H1 (cell line): ENCODE data around the gene GRIP1. TPM values are rescaled to one million over a fixed set of nuclear protein-coding genes. Genes with fewer than 3 reads are reported as not detected.

Source experiments
- CTCF ChIA-PET: fragments of 300-600 bp; sonication (Branson Sonifier 250); formaldehyde crosslinking; loops from one replicate; lab custom pipeline; 2021; ENCODE audit not compliant: partially characterized antibody; lab: Charles Lee
- POLR2A ChIA-PET: fragments of 300-600 bp; sonication (Branson Sonifier 250); formaldehyde crosslinking; loops from one replicate; lab custom pipeline; 2021; ENCODE audit warnings: inconsistent platforms; ENCODE audit not compliant: partially characterized antibody; lab: Charles Lee
- DNase-seq, 2 experiments: peaks; one replicate each; pipeline versions ENCODE4 v3.0.0 to v3.0.0-alpha.2; 2010 to 2022; ENCODE audit warnings: low spot score in 2 of 2, low read depth in 1 of 2, mixed read lengths in 1 of 2
- FAIRE-seq: peaks from 2 replicates; lab custom pipeline; 2011; peaks lifted over from hg19 to GRCh38; lab: Jason Lieb, UNC
- H2AFZ ChIP-seq: 2 replicates; pipeline ENCODE4 v1.8.1; 2012; ENCODE audit warnings: low read length, inconsistent platforms
- H2AK5ac ChIP-seq: 2 replicates; pipeline ENCODE4 v1.6.1; 2013; ENCODE audit warnings: low read depth, low read length
- H2BK120ac ChIP-seq: replicated peaks from 2 replicates; pipeline ENCODE3; 2013; ENCODE audit warnings: low read depth, low read length, inconsistent platforms
- H2BK12ac ChIP-seq: 2 replicates; pipeline ENCODE4 v1.6.1; 2013; ENCODE audit warnings: low read depth, low read length
- H2BK15ac ChIP-seq: 2 replicates; pipeline ENCODE4 v1.6.1; 2013; ENCODE audit warnings: low read length
- H2BK20ac ChIP-seq: 2 replicates; pipeline ENCODE4 v1.6.1; 2013; ENCODE audit warnings: low read length
- H2BK5ac ChIP-seq: 2 replicates; pipeline ENCODE4 v1.6.1; 2013; ENCODE audit warnings: low read depth, low read length
- H3K14ac ChIP-seq: 2 replicates; pipeline ENCODE4 v1.6.1; 2013; ENCODE audit warnings: inconsistent platforms; ENCODE audit not compliant: insufficient read length
- H3K18ac ChIP-seq: 2 replicates; pipeline ENCODE4 v1.6.1; 2013; ENCODE audit warnings: low read length; ENCODE audit errors: extremely low read depth
- H3K23ac ChIP-seq: 2 replicates; pipeline ENCODE4 v1.6.1; 2013; ENCODE audit warnings: inconsistent platforms; ENCODE audit not compliant: insufficient read length
- H3K23me2 ChIP-seq: 2 replicates; pipeline ENCODE4 v1.6.1; 2013; ENCODE audit warnings: low read depth, low read length
- H3K27ac ChIP-seq: 2 replicates; pipeline ENCODE4 v1.6.1; 2011; ENCODE audit warnings: low read depth, low read length, inconsistent platforms
- H3K27me3 ChIP-seq, 4 experiments: replicated peaks in 1 of 4; 1 replicate in 1 of 4; 2 replicates in 3 of 4; pipeline versions ENCODE4 v1.6.1 to v1.8.1; 2011 to 2013; ENCODE audit warnings: low read length in 3 of 4, mild to moderate bottlenecking in 3 of 4, inconsistent platforms in 2 of 4, mixed read lengths in 2 of 4, moderate library complexity in 1 of 4; ENCODE audit not compliant: control insufficient read depth in 3 of 4, insufficient read depth in 3 of 4; ENCODE audit errors: extremely low read depth in 1 of 4
- H3K36me3 ChIP-seq, 4 experiments: 2 replicates each; pipeline versions ENCODE4 v1.6.1 to v1.8.1; 2011 to 2013; ENCODE audit warnings: mild to moderate bottlenecking in 4 of 4, low read length in 3 of 4, moderate library complexity in 2 of 4, control low read depth in 1 of 4, inconsistent platforms in 1 of 4; ENCODE audit not compliant: insufficient read depth in 4 of 4, control insufficient read depth in 2 of 4
- H3K4ac ChIP-seq: replicated peaks from 2 replicates; pipeline ENCODE3; 2013; ENCODE audit warnings: low read length, low read depth, mixed read lengths, inconsistent platforms; ENCODE audit not compliant: insufficient read length
- H3K4me1 ChIP-seq, 4 experiments: replicated peaks in 1 of 4; 1 replicate in 1 of 4; 2 replicates in 3 of 4; pipeline versions ENCODE4 v1.6.1 to v1.8.1; 2011 to 2013; ENCODE audit warnings: low read length in 3 of 4, inconsistent platforms in 2 of 4, mixed read lengths in 1 of 4; ENCODE audit not compliant: insufficient read depth in 4 of 4, control insufficient read depth in 3 of 4
- H3K4me2 ChIP-seq, 2 experiments: 2 replicates each; pipeline versions ENCODE4 v1.6.1 to v1.8.1; 2011 to 2013; ENCODE audit warnings: low read depth in 2 of 2, low read length in 2 of 2, control low read depth in 1 of 2, inconsistent platforms in 1 of 2, mild to moderate bottlenecking in 1 of 2; ENCODE audit not compliant: insufficient read depth in 1 of 2
- H3K4me3 ChIP-seq, 4 experiments: fragments of 200-600, 300-600 bp in 1 of 4; sonication (generic), shearing (Covaris generic), sonication (Bioruptor Twin) in 1 of 4; 2 replicates each; pipeline versions ENCODE4 v1.5.1 to v1.8.1; 2011 to 2016; ENCODE audit warnings: low read length in 4 of 4, low read depth in 3 of 4, control low read depth in 2 of 4, inconsistent platforms in 2 of 4, mild to moderate bottlenecking in 2 of 4, mixed read lengths in 1 of 4, moderate library complexity in 1 of 4; ENCODE audit not compliant: insufficient read depth in 2 of 4; ENCODE audit errors: extremely low read depth in 1 of 4
- H3K56ac ChIP-seq: replicated peaks from 2 replicates; pipeline ENCODE3; 2013; ENCODE audit warnings: low read depth, mild to moderate bottlenecking, mixed read lengths, low read length, inconsistent platforms; ENCODE audit not compliant: insufficient read length
- H3K79me1 ChIP-seq: 2 replicates; pipeline ENCODE4 v1.6.1; 2013; ENCODE audit warnings: low read depth, low read length, control low read depth
- H3K79me2 ChIP-seq, 2 experiments: 2 replicates each; pipeline versions ENCODE4 v1.6.1 to v1.8.1; 2012 to 2013; ENCODE audit warnings: low read length in 2 of 2, mild to moderate bottlenecking in 2 of 2, inconsistent platforms in 1 of 2; ENCODE audit not compliant: insufficient read depth in 2 of 2, control insufficient read depth in 1 of 2
- H3K9ac ChIP-seq, 4 experiments: replicated peaks in 1 of 4; 1 replicate in 1 of 4; 2 replicates in 3 of 4; pipeline versions ENCODE4 v1.6.1 to v1.8.1; 2011 to 2013; ENCODE audit warnings: low read depth in 3 of 4, low read length in 3 of 4, control low read depth in 2 of 4, mild to moderate bottlenecking in 2 of 4, moderate library complexity in 2 of 4, inconsistent platforms in 1 of 4; ENCODE audit errors: extremely low read depth in 1 of 4
- H3K9me3 ChIP-seq, 2 experiments: 2 replicates each; pipeline versions ENCODE4 v1.6.1 to v1.8.1; 2012 to 2013; ENCODE audit warnings: mild to moderate bottlenecking in 2 of 2, moderate library complexity in 2 of 2, control low read depth in 1 of 2, inconsistent platforms in 1 of 2, low read depth in 1 of 2, low read length in 1 of 2, mixed read lengths in 1 of 2; ENCODE audit not compliant: insufficient read depth in 2 of 2
- H4K20me1 ChIP-seq, 2 experiments: replicated peaks in 1 of 2; 2 replicates each; pipeline versions ENCODE3 to v1.8.1; 2011 to 2013; ENCODE audit warnings: inconsistent platforms in 2 of 2, low read length in 2 of 2, mild to moderate bottlenecking in 1 of 2; ENCODE audit not compliant: insufficient read depth in 2 of 2, control insufficient read depth in 1 of 2
- H4K5ac ChIP-seq: 2 replicates; pipeline ENCODE4 v1.6.1; 2013; ENCODE audit warnings: low read length, low read depth, mixed read lengths, inconsistent platforms; ENCODE audit not compliant: insufficient read length
- H4K8ac ChIP-seq: 2 replicates; pipeline ENCODE4 v1.8.0; 2013; ENCODE audit warnings: mild to moderate bottlenecking, moderate library complexity, low read length, inconsistent platforms; ENCODE audit not compliant: insufficient read depth; ENCODE audit errors: extremely low read depth
- H4K91ac ChIP-seq: replicated peaks from 2 replicates; pipeline ENCODE3; 2013; ENCODE audit warnings: low read length, mixed read lengths, inconsistent platforms; ENCODE audit not compliant: insufficient read length
- BACH1 ChIP-seq: IDR thresholded peaks from 2 replicates; pipeline ENCODE4 v1.6.1; 2012; ENCODE audit warnings: low read length, improper control_type of control experiment
- EZH2 ChIP-seq: fragments of 200-600 bp; sonication (generic); IDR thresholded peaks from 2 replicates; pipeline ENCODE4 v1.7.1; 2012; ENCODE audit warnings: low read depth, mild to moderate bottlenecking, moderate library complexity, low read length, inconsistent platforms; ENCODE audit not compliant: severe bottlenecking
- KDM1A ChIP-seq: fragments of 200-600, 300-600 bp; sonication (generic); IDR thresholded peaks from 2 replicates; pipeline ENCODE4 v1.7.1; 2016; ENCODE audit warnings: mild to moderate bottlenecking, low read length, borderline replicate concordance
- MAFK ChIP-seq: IDR thresholded peaks from 2 replicates; pipeline ENCODE4 v1.6.1; 2012; ENCODE audit warnings: low read depth, mild to moderate bottlenecking, improper control_type of control experiment, low read length
- RNF2 ChIP-seq: fragments of 200-900, 300-1000 bp; sonication (generic); IDR thresholded peaks from 2 replicates; pipeline ENCODE4 v1.7.1; 2016; ENCODE audit warnings: borderline replicate concordance, low read depth, mild to moderate bottlenecking, antibody characterized with exemption, low read length; ENCODE audit not compliant: poor library complexity, severe bottlenecking; ENCODE audit errors: missing control alignments
- SIRT6 ChIP-seq: IDR thresholded peaks from one replicate; pipeline ENCODE4 v1.7.1; 2012; ENCODE audit warnings: low read length, inconsistent platforms
- WGBS, 2 experiments: shearing (Covaris generic) in 1 of 2; methylation state at CpG; one replicate each; pipeline versions ENCODE4 v1.1.6 to v1.1.7; 2013 to 2015; ENCODE audit warnings: low lambda C conversion rate in 2 of 2, mixed read lengths in 2 of 2, inconsistent platforms in 1 of 2, low coverage in 1 of 2, missing lambda C conversion rate in 1 of 2; ENCODE audit not compliant: insufficient replicate concordance in 2 of 2, insufficient coverage in 1 of 2, insufficient read length in 1 of 2; ENCODE audit errors: extremely low coverage in 1 of 2, missing lambda C conversion rate in 1 of 2; 5-methylcytosine and 5-hydroxymethylcytosine counted together
- polyA plus RNA-seq, 7 experiments: library from polyadenylated mRNA; depleted of rRNA in 3 of 7; stranded (reverse) in 5 of 7; unstranded in 2 of 7; fragments of >200 nt in 5 of 7; fragments of 200-250 nt in 2 of 7; gene quantifications; 1 replicate in 5 of 7; 2 replicates in 1 of 7; 4 replicates in 1 of 7; pipeline versions ENCODE4 v1.2.1 to v1.2.3, GENCODE V29; 2011 to 2013; ENCODE audit warnings: missing spikeins in 2 of 7, mixed read lengths in 2 of 7
- total RNA-seq: library from RNA; stranded (reverse); fragmentation: NEBNext Ultra II Directional; extraction: Animal tissue kit (Norgen Biotek cat#: 25700); gene quantifications from 2 replicates; pipeline ENCODE4 v1.2.1, GENCODE V29; 2021

The GRIP1 gene
- total and polyA plus RNA-seq, 2 of the 8 experiments (the other 6 are each of a cell fraction or from before 2014, with no cell fraction given) = 4.5 to 27.3 TPM

DNA sequence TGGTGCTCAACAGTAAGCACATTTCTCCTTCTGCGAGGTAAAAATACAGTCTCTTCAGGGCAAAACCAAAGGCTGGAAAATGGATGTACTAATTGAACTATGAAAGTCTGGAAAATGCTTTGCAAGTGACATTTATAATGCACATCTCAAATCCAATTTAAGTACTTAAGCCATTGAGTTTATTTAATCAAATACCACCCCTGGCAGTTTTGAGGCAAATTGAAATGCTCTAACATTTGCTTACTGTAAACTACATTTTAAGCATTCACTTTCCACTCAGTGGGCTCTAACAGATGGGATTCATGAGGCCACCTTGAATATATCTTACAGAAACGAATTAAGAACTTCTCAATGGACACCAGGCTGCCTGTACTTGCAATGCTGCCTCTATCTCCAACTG lies 306.9 kb downstream of the GRIP1 start:
- WGBS, 2 experiments = 85% methylated on average over 2 of the region's 2 CpGs; no CpG with 5 or more reads in 1 of the 2 experiments
- Histone ChIP-seq H3K4me2 (no peak overlapping the region), H4K8ac (no peak overlapping the region), H3K4ac (no peak overlapping the region), H3K36me3 (no peaks in the 10 kb centered on the region), H4K20me1 (no peaks in the 10 kb centered on the region), H3K79me2 (no peaks in the 10 kb centered on the region), H3K56ac (no peak overlapping the region), H2BK5ac (no peak overlapping the region), H3K9ac (no peak overlapping the region), H3K14ac (no peak overlapping the region), H3K27ac (no peak overlapping the region), H2AFZ (no peak overlapping the region), H3K27me3 (no peaks in the 10 kb centered on the region), H3K18ac (no peak overlapping the region), H2AK5ac (no peak overlapping the region), H4K5ac (no peak overlapping the region), H2BK120ac (no peak overlapping the region), H3K79me1 (no peaks in the 10 kb centered on the region), H4K91ac (no peak overlapping the region), H2BK12ac (no peak overlapping the region), H2BK15ac (no peak overlapping the region), H3K23me2 (no peaks in the 10 kb centered on the region; the same call in 1 of the 2 replicates), H2BK20ac (no peak overlapping the region), H3K9me3 (no peaks in the 10 kb centered on the region), H3K4me1 (no peaks in the 10 kb centered on the region), H3K23ac (no peak overlapping the region), H3K4me3 (no peak overlapping the region)
- ChIA-PET CTCF (interaction anchor here (0.8 to 1.1 kb wide), 2 partner anchors 16 to 20 kb away, joined by 3 read pairs; no protein-coding TSS in a partner anchor), POLR2A (no interaction called here)
- FAIRE-seq = no peak
- TF ChIP-seq EZH2 (no peak), RNF2 (no peak), SIRT6 (no peak), KDM1A (no peak), BACH1 (no peak), MAFK (no peak)
- no peak for DNase-seq
